ENCODE data around the gene HNRNPA2B1. TPM values are rescaled to one million over a fixed set of nuclear protein-coding genes. Genes with fewer than 3 reads are reported as not detected.

HNRNPA2B1 gene
- total and polyA plus RNA-seq, 2 of the 4 experiments (the other 2 are of a cell fraction), result 49.3 to 515 TPM

- TF ChIP-seq MAFK (IDR thresholded peaks at IDR 0.05; ENCODE audit: low read depth, low read length) (no peak), RFX5 (IDR thresholded peaks at IDR 0.05; ENCODE audit: low read depth, low read length) (no peak), MAZ (IDR thresholded peaks at IDR 0.05; ENCODE audit: borderline replicate concordance, low read depth, low read length) (no peak), MXI1 (IDR thresholded peaks at IDR 0.05; ENCODE audit: borderline replicate concordance, low read depth, low read length) (no peak), NFE2L2 (IDR thresholded peaks at IDR 0.05; ENCODE audit: low read depth, low read length) (no peak), CEBPB (IDR thresholded peaks at IDR 0.05; ENCODE audit: low read depth, low read length) (no peak), POLR2A (IDR thresholded peaks at IDR 0.05; ENCODE audit: low read depth, low read length) (no peak), BHLHE40 (IDR thresholded peaks at IDR 0.05; ENCODE audit: low read depth, low read length) (no peak), RCOR1 (IDR thresholded peaks at IDR 0.05; ENCODE audit: insufficient replicate concordance, low read length) (no peak), SMC3 (IDR thresholded peaks at IDR 0.05; ENCODE audit: low read depth, low read length) (no peak)
- H4K8ac ChIP-seq (ENCODE audit: low read depth in 2 of 2, low read length in 2 of 2), result no peak overlapping the region
- no TSS peak for BruUV-seq (replicated peaks)
- H4K20me1 ChIP-seq (ENCODE audit: insufficient read depth, low read length), result no peaks in the 10 kb centered on the region
- no peak overlapping the region for H4K91ac ChIP-seq (ENCODE audit: insufficient read depth, low read depth, low read length)
- H4K5ac ChIP-seq (ENCODE audit: low read depth, low read length), result no peak overlapping the region
- 64% methylated on average over 4 of the region's 5 CpGs; no CpG with 5 or more reads in 1 of the 2 experiments for WGBS, 2 experiments (ENCODE audit: extremely low coverage in 2 of 2, insufficient read length in 1 of 2)
- H3K4me3 ChIP-seq (ENCODE audit: insufficient read depth, low read depth, low read length), result no peak overlapping the region
- no peaks in the 10 kb centered on the region for H3K9me1 ChIP-seq (ENCODE audit: insufficient read depth, low read length)
- intact Hi-C loops (cut with micrococcal nuclease), result loop anchor here (2.0 kb wide), 1 partner anchor 77 kb away; no protein-coding TSS in a partner anchor
- no peak overlapping the region for H2AK5ac ChIP-seq (ENCODE audit: low read depth, low read length)
- no peak overlapping the region for H3K27ac ChIP-seq (ENCODE audit: insufficient read depth, low read length)
- no peak for ATAC-seq (ENCODE audit: low read depth)
- H3K14ac ChIP-seq (replicated peaks; ENCODE audit: low read depth, low read length), result no peak overlapping the region
- POLR2A ChIA-PET (ENCODE audit: unreplicated experiment), result no interaction called here
- CTCF ChIA-PET, result no interaction called here
- no peak overlapping the region for H3K56ac ChIP-seq (ENCODE audit: extremely low read depth, insufficient read depth, low read length)
- H3K18ac ChIP-seq (ENCODE audit: low read depth, low read length), result no peak overlapping the region
- dilution Hi-C loops (cut with HindIII; ENCODE audit: low sequenced_read_pairs, unreplicated experiment), result no loop called here
- no peaks in the 10 kb centered on the region for H3K27me3 ChIP-seq (ENCODE audit: control insufficient read depth, insufficient read depth, low read length)
- H2AK9ac ChIP-seq (replicated peaks; ENCODE audit: low read depth, low read length, poor library complexity), result no peak overlapping the region
- H3K4me2 ChIP-seq (ENCODE audit: low read depth, low read length), result no peak overlapping the region
- H3K79me1 ChIP-seq (ENCODE audit: low read depth in 1 of 2, low read length in 2 of 2), result no peaks in the 10 kb centered on the region
- no peaks in the 10 kb centered on the region for H3K9me3 ChIP-seq (ENCODE audit: control insufficient read depth, insufficient read depth, low read length)
- no peak overlapping the region for H2BK120ac ChIP-seq (ENCODE audit: low read depth, low read length)
- in situ Hi-C loops (cut with MboI; ENCODE audit: low sequenced_read_pairs), result no loop called here
- H3K36me3 ChIP-seq (ENCODE audit: control insufficient read depth, insufficient read depth, low read length), result no peaks in the 10 kb centered on the region
- H2AFZ ChIP-seq (replicated peaks; ENCODE audit: low read length, poor library complexity), result no peak overlapping the region
- H3K9ac ChIP-seq (ENCODE audit: low read depth, low read length), result no peak overlapping the region
- no peak overlapping the region for H2BK20ac ChIP-seq (ENCODE audit: low read depth, low read length)
- no peak overlapping the region for H2BK5ac ChIP-seq (ENCODE audit: low read depth, low read length, poor library complexity, severe bottlenecking)
- DNase-seq, result no peak
- H2BK15ac ChIP-seq (ENCODE audit: low read depth, low read length), result no peak overlapping the region
- no peak overlapping the region for H3K23ac ChIP-seq (ENCODE audit: low read depth, low read length)
- no peak overlapping the region for H3K4ac ChIP-seq (ENCODE audit: low read depth, low read length)
- no peaks in the 10 kb centered on the region for H3K4me1 ChIP-seq (ENCODE audit: control insufficient read depth, insufficient read depth, low read length)
Observed at GRCh38 chr7:26233902-26234511, 33.5 kb upstream of the HNRNPA2B1 start.

Measured in IMR-90 (cell line).